ENCODE measurements around the gene RFNG. TPM values are rescaled to one million over a fixed set of nuclear protein-coding genes. Genes with fewer than 3 reads are reported as not detected.

The RFNG gene
- total RNA-seq, 1 experiment from 2014 or later, result 52.0 TPM

DNA sequence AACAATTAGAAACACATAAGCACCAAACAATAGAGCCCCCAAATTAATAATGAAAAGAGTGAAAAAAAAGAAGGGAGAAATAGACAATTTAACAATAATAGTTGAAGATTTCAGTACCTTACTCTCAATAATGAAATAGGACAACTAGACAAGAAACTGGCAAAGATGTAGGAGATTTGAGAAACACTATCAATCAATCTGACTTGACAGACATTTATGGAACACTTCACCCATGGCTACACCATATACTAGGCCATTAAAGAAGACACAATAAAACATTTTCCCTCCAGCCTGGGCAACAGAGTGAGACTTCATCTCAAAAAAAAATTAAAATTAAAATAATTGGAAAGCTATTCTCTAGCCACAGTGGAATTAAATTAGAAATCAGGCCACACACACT is 19.0 kb upstream of the RFNG start:
- ChIA-PET RAD21 (ENCODE audit: low non-redundant PET in 1 of 2, low total read pairs in 2 of 2, uncharacterized antibody in 2 of 2, unreplicated experiment in 2 of 2) (no interaction called here), CTCF (interaction anchor here (0.8 kb wide), 1 partner anchor 40 kb away, joined by 3 read pairs; no protein-coding TSS in a partner anchor), POLR2A (interaction anchor here (0.7 kb wide), 1 partner anchor 33 kb away, joined by 3 read pairs; the partner anchor contains the start of gene DCXR)
- H3K27ac ChIP-seq (ENCODE audit: low read depth, low read length), result no peak overlapping the region
- H3K4me1 ChIP-seq (ENCODE audit: control insufficient read depth in 1 of 2, insufficient read depth in 2 of 2, low read length in 2 of 2), result peaks cover 3 to 6% of the 10 kb centered on the region in 2 experiments; a peak in 3 of 4 replicates
- no TSS peak for BruUV-seq (replicated peaks)
- no peaks in the 10 kb centered on the region for H3K9me2 ChIP-seq (ENCODE audit: insufficient read depth)
- no peak for TF ChIP-seq POLR2AphosphoS5 (IDR thresholded peaks at IDR 0.05; ENCODE audit: low read depth, low read length)
- TF ChIP-seq ZNF274 (IDR thresholded peaks at IDR 0.05; ENCODE audit: low read depth, low read length), result no peak
- TF ChIP-seq, protein P1, sequence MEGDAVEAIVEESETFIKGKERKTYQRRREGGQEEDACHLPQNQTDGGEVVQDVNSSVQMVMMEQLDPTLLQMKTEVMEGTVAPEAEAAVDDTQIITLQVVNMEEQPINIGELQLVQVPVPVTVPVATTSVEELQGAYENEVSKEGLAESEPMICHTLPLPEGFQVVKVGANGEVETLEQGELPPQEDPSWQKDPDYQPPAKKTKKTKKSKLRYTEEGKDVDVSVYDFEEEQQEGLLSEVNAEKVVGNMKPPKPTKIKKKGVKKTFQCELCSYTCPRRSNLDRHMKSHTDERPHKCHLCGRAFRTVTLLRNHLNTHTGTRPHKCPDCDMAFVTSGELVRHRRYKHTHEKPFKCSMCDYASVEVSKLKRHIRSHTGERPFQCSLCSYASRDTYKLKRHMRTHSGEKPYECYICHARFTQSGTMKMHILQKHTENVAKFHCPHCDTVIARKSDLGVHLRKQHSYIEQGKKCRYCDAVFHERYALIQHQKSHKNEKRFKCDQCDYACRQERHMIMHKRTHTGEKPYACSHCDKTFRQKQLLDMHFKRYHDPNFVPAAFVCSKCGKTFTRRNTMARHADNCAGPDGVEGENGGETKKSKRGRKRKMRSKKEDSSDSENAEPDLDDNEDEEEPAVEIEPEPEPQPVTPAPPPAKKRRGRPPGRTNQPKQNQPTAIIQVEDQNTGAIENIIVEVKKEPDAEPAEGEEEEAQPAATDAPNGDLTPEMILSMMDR (IDR thresholded peaks at IDR 0.05 in 2 of 3, conservative IDR thresholded peaks at IDR 0.05 in 1 of 3; ENCODE audit: borderline replicate concordance in 1 of 3, insufficient read depth in 1 of 3, low read depth in 2 of 3, low read length in 2 of 3), result no peak
- intact Hi-C loops (cut with micrococcal nuclease), result no loop called here
- no peak overlapping the region for H3K9ac ChIP-seq (ENCODE audit: low read length)
- ATAC-seq (no peak), DNase-seq (ENCODE audit: low read depth, low spot score) (no peak)
- H2AFZ ChIP-seq (ENCODE audit: low read depth, low read length, poor library complexity, severe bottlenecking), result no peak overlapping the region
- H3K9me3 ChIP-seq (ENCODE audit: control insufficient read depth in 1 of 2, insufficient read depth in 1 of 2, low read depth in 1 of 2, low read length in 2 of 2), result no peaks in the 10 kb centered on the region
- H3K4me2 ChIP-seq (ENCODE audit: low read length), result no peak overlapping the region
- H3K36me3 ChIP-seq (ENCODE audit: control insufficient read depth in 1 of 2, insufficient read depth in 2 of 2, low read length in 2 of 2), result no peaks in the 10 kb centered on the region
- H3K4me3 ChIP-seq (replicated peaks in 1 of 2; ENCODE audit: low read depth in 1 of 2, low read length in 2 of 2), result no peak overlapping the region
- H3K79me2 ChIP-seq (ENCODE audit: insufficient read depth, low read length), result no peaks in the 10 kb centered on the region
- no peaks in the 10 kb centered on the region for H3K27me3 ChIP-seq (ENCODE audit: insufficient read depth, low read length)
- H4K20me1 ChIP-seq (ENCODE audit: insufficient read depth), result no peaks in the 10 kb centered on the region

DNA sequence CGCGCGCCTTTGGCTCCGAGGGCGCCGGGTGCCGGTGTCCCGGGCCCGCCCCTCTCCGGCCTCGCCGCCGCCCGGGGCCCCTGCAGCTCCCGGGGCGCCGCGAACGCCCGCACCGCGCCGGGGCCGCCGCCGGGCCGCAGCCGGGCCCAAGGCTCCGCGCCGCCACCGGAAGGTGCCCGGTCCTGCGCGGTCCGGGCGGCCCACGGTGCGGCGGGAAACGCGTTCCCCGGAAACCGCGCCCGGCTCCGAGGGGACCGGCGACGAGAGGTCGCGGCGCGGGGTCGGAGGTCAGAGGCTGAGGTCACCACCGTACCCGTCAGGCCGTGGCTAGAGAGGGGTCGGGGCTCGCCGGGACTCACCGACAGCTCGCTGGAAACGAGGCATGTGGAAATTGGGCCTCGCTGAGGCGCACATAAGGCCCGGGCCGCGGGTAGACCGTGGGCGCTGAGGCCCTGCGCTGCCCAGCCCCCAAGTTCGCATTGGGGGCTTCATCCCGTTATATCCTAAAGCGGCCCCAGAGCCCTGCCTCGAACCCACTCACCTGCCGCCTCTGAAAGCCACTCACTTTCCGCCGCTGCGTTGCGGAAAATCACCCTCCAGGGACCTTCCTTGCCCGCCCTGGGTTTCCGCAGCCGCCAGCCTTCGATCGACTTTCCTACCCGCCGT is 14.2 kb upstream of the RFNG start, which contains the start of gene DUS1L:
DUS1L (minus strand) TSS at position 167 of the 666 bp plus-strand sequence. CDS start 745 bp downstream, outside the sequence.
- peak within 1 kb of the TSS; percentile 96 to 100 for H3K4me3 ChIP-seq (replicated peaks in 1 of 2; ENCODE audit: low read depth in 1 of 2, low read length in 2 of 2)
- peak within 1 kb of the TSS; percentile 100 for H3K4me2 ChIP-seq (ENCODE audit: low read length)
- RAD21 ChIA-PET (ENCODE audit: low non-redundant PET in 1 of 2, low total read pairs in 2 of 2, uncharacterized antibody in 2 of 2, unreplicated experiment in 2 of 2), result no interaction called here
- peaks cover 14 to 34% of the 10 kb centered on the region in 2 experiments; a peak in 3 of 4 replicates for H3K36me3 ChIP-seq (ENCODE audit: control insufficient read depth in 1 of 2, insufficient read depth in 2 of 2, low read length in 2 of 2)
- no peaks in the 10 kb centered on the region for H3K27me3 ChIP-seq (ENCODE audit: insufficient read depth, low read length)
- H3K4me1 ChIP-seq (ENCODE audit: control insufficient read depth in 1 of 2, insufficient read depth in 2 of 2, low read length in 2 of 2), result peaks cover 11 to 22% of the 10 kb centered on the region in 2 experiments; a peak in 3 of 4 replicates
- H3K79me2 ChIP-seq (ENCODE audit: insufficient read depth, low read length), result peaks cover 35% of the 10 kb centered on the region
- peak within 1 kb of the TSS; percentile 68 for H2AFZ ChIP-seq (ENCODE audit: low read depth, low read length, poor library complexity, severe bottlenecking)
- peak within 1 kb of the TSS; percentile 100 for H3K9ac ChIP-seq (ENCODE audit: low read length)
- DNase-seq (ENCODE audit: low read depth, low spot score) (no peak), ATAC-seq (peak; percentile 71)
- H3K27ac ChIP-seq (ENCODE audit: low read depth, low read length), result peak within 1 kb of the TSS; percentile 89
- H4K20me1 ChIP-seq (ENCODE audit: insufficient read depth), result no peaks in the 10 kb centered on the region
- POLR2A ChIA-PET, result no interaction called here
- intact Hi-C loops (cut with micrococcal nuclease), result no loop called here
- CTCF ChIA-PET, result no interaction called here
- H3K9me2 ChIP-seq (ENCODE audit: insufficient read depth), result no peaks in the 10 kb centered on the region
- no peaks in the 10 kb centered on the region for H3K9me3 ChIP-seq (ENCODE audit: control insufficient read depth in 1 of 2, insufficient read depth in 1 of 2, low read depth in 1 of 2, low read length in 2 of 2)
- BruUV-seq (replicated peaks), result TSS peak; percentile 81
- TF ChIP-seq, protein P2, sequence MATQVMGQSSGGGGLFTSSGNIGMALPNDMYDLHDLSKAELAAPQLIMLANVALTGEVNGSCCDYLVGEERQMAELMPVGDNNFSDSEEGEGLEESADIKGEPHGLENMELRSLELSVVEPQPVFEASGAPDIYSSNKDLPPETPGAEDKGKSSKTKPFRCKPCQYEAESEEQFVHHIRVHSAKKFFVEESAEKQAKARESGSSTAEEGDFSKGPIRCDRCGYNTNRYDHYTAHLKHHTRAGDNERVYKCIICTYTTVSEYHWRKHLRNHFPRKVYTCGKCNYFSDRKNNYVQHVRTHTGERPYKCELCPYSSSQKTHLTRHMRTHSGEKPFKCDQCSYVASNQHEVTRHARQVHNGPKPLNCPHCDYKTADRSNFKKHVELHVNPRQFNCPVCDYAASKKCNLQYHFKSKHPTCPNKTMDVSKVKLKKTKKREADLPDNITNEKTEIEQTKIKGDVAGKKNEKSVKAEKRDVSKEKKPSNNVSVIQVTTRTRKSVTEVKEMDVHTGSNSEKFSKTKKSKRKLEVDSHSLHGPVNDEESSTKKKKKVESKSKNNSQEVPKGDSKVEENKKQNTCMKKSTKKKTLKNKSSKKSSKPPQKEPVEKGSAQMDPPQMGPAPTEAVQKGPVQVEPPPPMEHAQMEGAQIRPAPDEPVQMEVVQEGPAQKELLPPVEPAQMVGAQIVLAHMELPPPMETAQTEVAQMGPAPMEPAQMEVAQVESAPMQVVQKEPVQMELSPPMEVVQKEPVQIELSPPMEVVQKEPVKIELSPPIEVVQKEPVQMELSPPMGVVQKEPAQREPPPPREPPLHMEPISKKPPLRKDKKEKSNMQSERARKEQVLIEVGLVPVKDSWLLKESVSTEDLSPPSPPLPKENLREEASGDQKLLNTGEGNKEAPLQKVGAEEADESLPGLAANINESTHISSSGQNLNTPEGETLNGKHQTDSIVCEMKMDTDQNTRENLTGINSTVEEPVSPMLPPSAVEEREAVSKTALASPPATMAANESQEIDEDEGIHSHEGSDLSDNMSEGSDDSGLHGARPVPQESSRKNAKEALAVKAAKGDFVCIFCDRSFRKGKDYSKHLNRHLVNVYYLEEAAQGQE (IDR thresholded peaks at IDR 0.05; ENCODE audit: low read depth), result no peak
- TF ChIP-seq, protein P3, sequence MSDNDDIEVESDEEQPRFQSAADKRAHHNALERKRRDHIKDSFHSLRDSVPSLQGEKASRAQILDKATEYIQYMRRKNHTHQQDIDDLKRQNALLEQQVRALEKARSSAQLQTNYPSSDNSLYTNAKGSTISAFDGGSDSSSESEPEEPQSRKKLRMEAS (IDR thresholded peaks at IDR 0.05), result peak; percentile 80
- TF ChIP-seq EZH2 (IDR thresholded peaks at IDR 0.05) (no peak), FOSL1 (IDR thresholded peaks at IDR 0.05; ENCODE audit: low read depth) (no peak), ZFX (IDR thresholded peaks at IDR 0.05) (peak; percentile 99), SIN3A (IDR thresholded peaks at IDR 0.05; ENCODE audit: low read depth) (peak; percentile 80; the same call in 1 of the 2 replicates), TCF7L2 (IDR thresholded peaks at IDR 0.05; ENCODE audit: borderline replicate concordance, extremely low read depth, insufficient read depth, insufficient read length) (peak; percentile 75), POLR2AphosphoS5 (IDR thresholded peaks at IDR 0.05; ENCODE audit: low read depth, low read length) (peak; percentile 49; the same call in 1 of the 2 replicates), POLR2A (IDR thresholded peaks at IDR 0.05; ENCODE audit: borderline replicate concordance, extremely low read depth, insufficient read depth, insufficient read length) (peak; percentile 87)
